Adrenal gland (tissue), 12 donors: ENCODE results near the gene TICRR. TPM values are rescaled to one million over a fixed set of nuclear protein-coding genes. Genes with fewer than 3 reads are reported as not detected.

Experiments
- DNase-seq, 7 donors: peaks; one replicate each; pipeline ENCODE4 v3.0.0-alpha.2; 2019 to 2020
- H3K27ac ChIP-seq, 5 donors: fragments of 200-600 bp; sonication (generic) in 4 of 5; 1 replicate in 3 of 5; 2 replicates in 2 of 5; pipeline versions ENCODE4 v1.5.1 to v1.8.0; 2016 to 2020; ENCODE audit warnings: mild to moderate bottlenecking in 1 of 5
- H3K27me3 ChIP-seq: fragments of 200-600 bp; 2 replicates; pipeline ENCODE4 v1.8.0; 2021
- H3K36me3 ChIP-seq, 2 donors: fragments of 200-600 bp; replicated peaks in 1 of 2; 1 replicate in 1 of 2; 2 replicates in 1 of 2; pipeline versions ENCODE4 v1.5.1 to v1.8.0; 2018 to 2022
- H3K4me1 ChIP-seq, 2 donors: fragments of 200-600 bp; replicated peaks in 1 of 2; 1 replicate in 1 of 2; 2 replicates in 1 of 2; pipeline versions ENCODE4 v1.5.1 to v1.8.0; 2018 to 2021
- H3K4me3 ChIP-seq, 4 donors: fragments of 200-600 bp; sonication (generic) in 3 of 4; one replicate each; pipeline ENCODE4 v1.5.1; 2016 to 2018
- H3K9me3 ChIP-seq, 3 donors: fragments of 200-600 bp; sonication (generic) in 1 of 3; replicated peaks in 1 of 3; 1 replicate in 2 of 3; 2 replicates in 1 of 3; pipeline versions ENCODE4 v1.5.1 to v1.8.0; 2016 to 2021
- POLR2A ChIP-seq, 2 donors: fragments of 450-650 bp; IDR thresholded peaks; one replicate each; pipeline ENCODE4 v1.6.1; 2017; ENCODE audit warnings: antibody characterized with exemption in 2 of 2, mild to moderate bottlenecking in 2 of 2, moderate library complexity in 1 of 2
- WGBS, 4 donors: extraction: QIAGEN DNeasy Blood & Tissue Kit in 2 of 4; methylation state at CpG; one replicate each; pipeline versions ENCODE4 v1.1.5 to v1.1.7; 2013 to 2017; 5-methylcytosine and 5-hydroxymethylcytosine counted together
- intact Hi-C, 2 donors: fragments of 100-400 bp; cut with DNase I; formaldehyde crosslinking; loops; one replicate each; pipeline versions ENCODE4 v1.14.1 to v1.15.0; 2022 to 2023
- polyA plus RNA-seq, 3 donors: library from polyadenylated mRNA; stranded (reverse); fragments of 200-250 nt in 2 of 3; fragments of 350-450 nt in 1 of 3; fragmentation: Illumina TruSeq in 1 of 3; extraction: RNeasy Lipid Tissue Mini Kit (QIAGEN cat#74804) in 1 of 3; gene quantifications; one replicate each; pipeline ENCODE4 v1.2.3, GENCODE V29; 2013 to 2014
- total RNA-seq, 9 donors: library from RNA; depleted of rRNA in 4 of 9; stranded (reverse); fragments of >200 nt in 4 of 9; fragments of 120-200 nt in 1 of 9; fragmentation: NEBNext Ultra II Directional in 1 of 9; extraction: Animal tissue kit (Norgen Biotek cat#: 25700) in 1 of 9; gene quantifications; one replicate each; pipeline versions ENCODE4 v1.1.0 to v1.2.4, GENCODE V29; 2013 to 2023
- TF ChIP-seq, protein P1 (sequence below), 6 experiments: fragments of 450-650 bp in 4 of 6; fragments of 200-600 bp in 2 of 6; sonication (generic) in 1 of 6; IDR thresholded peaks; 1 replicate in 5 of 6; 2 replicates in 1 of 6; pipeline versions ENCODE4 v1.5.1 to v1.8.0; 2016 to 2021; ENCODE audit warnings: antibody characterized with exemption in 6 of 6, mild to moderate bottlenecking in 2 of 6, moderate library complexity in 1 of 6
- donor health status: healthy with polysubstance abuse.
- donor health status: Bipolar disorder and iron deficiency.
- donor health status: DM: yes; HTN: yes; CAD: no.
- donor health status: DM: no; HTN: no; CAD: no.
- donor health status: DM: no; HTN: no; CAD: no.
- donor health status: DM: yes; HTN: yes; CAD: no.

TICRR gene
- total and polyA plus RNA-seq, 12 donors: 0.10 to 2.4 (median 0.19) TPM; not detected in 1

DNA sequence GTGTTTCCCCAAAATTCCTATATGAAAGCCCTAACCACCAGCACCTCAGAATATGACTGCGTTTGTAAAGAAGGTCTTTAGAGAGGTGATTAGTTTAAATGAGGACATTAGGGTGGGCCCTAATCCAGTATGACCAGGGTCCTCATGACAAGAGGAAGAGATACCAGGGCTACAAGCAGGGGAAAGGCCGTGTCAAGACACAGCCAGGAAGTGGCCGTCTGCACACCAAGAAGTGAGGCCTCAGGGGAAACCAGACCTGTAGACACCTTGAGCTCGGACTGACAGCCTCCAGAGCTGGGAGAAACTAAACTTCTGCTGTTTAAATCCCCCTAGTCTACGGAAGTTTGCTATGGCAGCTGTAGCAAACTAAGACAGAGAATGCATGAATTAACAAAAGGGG, 65.8 kb downstream of the TICRR start:
- Histone ChIP-seq H3K36me3 (no peaks in the 10 kb centered on the region), H3K27me3 (no peaks in the 10 kb centered on the region), H3K27ac (no peak overlapping the region), H3K4me1 (no peaks in the 10 kb centered on the region), H3K9me3 (no peaks in the 10 kb centered on the region), H3K4me3 (no peak overlapping the region)
- intact Hi-C loops: loop anchor here (10.0 kb wide), 1 partner anchor 104 kb away; no protein-coding TSS in a partner anchor
- TF ChIP-seq, protein P1, sequence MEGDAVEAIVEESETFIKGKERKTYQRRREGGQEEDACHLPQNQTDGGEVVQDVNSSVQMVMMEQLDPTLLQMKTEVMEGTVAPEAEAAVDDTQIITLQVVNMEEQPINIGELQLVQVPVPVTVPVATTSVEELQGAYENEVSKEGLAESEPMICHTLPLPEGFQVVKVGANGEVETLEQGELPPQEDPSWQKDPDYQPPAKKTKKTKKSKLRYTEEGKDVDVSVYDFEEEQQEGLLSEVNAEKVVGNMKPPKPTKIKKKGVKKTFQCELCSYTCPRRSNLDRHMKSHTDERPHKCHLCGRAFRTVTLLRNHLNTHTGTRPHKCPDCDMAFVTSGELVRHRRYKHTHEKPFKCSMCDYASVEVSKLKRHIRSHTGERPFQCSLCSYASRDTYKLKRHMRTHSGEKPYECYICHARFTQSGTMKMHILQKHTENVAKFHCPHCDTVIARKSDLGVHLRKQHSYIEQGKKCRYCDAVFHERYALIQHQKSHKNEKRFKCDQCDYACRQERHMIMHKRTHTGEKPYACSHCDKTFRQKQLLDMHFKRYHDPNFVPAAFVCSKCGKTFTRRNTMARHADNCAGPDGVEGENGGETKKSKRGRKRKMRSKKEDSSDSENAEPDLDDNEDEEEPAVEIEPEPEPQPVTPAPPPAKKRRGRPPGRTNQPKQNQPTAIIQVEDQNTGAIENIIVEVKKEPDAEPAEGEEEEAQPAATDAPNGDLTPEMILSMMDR (IDR thresholded peaks at IDR 0.05): no peak
- WGBS, 4 donors: 83 to 86% (median 83%) methylated on average over 5 of the region's 5 CpGs
- DNase-seq: no peak

DNA sequence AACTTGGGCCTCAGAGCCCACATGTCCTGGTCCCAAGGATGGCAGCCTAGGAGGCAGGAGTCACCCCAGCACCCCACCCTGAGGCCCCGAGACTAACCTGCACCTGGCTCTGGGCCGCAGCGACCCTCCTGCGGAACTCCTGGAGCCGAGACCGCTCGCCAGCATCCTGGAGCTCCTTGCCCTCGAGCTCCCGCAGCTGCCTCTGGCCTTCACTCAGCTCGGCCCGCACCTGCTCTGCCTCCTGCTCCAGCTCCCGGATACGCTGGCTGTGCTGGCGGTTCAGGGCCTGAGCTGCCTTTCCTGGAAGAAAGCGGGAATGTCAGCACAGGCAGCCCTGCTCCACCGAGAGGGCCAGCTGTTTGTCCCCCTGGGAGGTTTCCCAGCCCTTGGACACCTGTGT, 66.8 kb downstream of the TICRR start:
- no peak for DNase-seq
- TF ChIP-seq, protein P1 (IDR thresholded peaks at IDR 0.05): no peak
- TF ChIP-seq POLR2A (IDR thresholded peaks at IDR 0.05): no peak
- Histone ChIP-seq H3K27me3 (no peaks in the 10 kb centered on the region), H3K4me1 (no peaks in the 10 kb centered on the region), H3K4me3 (no peak overlapping the region), H3K36me3 (no peaks in the 10 kb centered on the region), H3K27ac (no peak overlapping the region), H3K9me3 (no peaks in the 10 kb centered on the region)
- WGBS, 4 donors: 91 to 97% (median 95%) methylated on average over 10 to 16 of the region's 16 CpGs
- intact Hi-C loops: loop anchor here (10.0 kb wide), 1 partner anchor 103 kb away; no protein-coding TSS in a partner anchor

DNA sequence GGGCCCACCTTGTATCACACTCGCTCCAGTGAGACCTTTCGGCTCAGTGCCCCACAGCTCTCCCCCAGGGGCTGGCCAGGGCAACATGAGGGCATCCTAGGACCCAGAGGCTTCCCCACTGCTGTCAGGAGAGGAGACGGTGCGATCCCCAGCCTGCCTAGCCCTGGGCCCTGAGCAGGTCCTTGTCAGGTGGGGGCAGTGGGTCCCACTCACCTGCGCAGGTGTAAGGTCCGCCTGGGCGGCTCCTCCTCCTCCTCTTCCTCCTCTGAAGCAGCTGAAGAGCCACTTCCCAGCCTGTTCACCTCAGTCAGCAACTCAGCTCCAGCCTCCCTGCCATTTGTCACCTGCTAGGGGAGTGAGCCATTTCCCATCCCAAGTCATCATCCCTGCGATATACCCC, 70.4 kb downstream of the TICRR start:
- TF ChIP-seq, protein P1 (IDR thresholded peaks at IDR 0.05): no peak
- no peak for DNase-seq
- 95 to 98% (median 95%) methylated on average over 3 to 8 of the region's 8 CpGs for WGBS, 4 donors
- Histone ChIP-seq H3K27me3 (no peaks in the 10 kb centered on the region), H3K9me3 (no peaks in the 10 kb centered on the region), H3K36me3 (no peaks in the 10 kb centered on the region), H3K27ac (no peak overlapping the region), H3K4me1 (no peaks in the 10 kb centered on the region), H3K4me3 (no peak overlapping the region)
- intact Hi-C loops: loop anchor here (5.0 to 10.0 kb wide), 2 partner anchors 47 to 99 kb away; partner anchors contain the start of genes PEX11A (in 1 of the 2) and WDR93 (in 1 of the 2)

DNA sequence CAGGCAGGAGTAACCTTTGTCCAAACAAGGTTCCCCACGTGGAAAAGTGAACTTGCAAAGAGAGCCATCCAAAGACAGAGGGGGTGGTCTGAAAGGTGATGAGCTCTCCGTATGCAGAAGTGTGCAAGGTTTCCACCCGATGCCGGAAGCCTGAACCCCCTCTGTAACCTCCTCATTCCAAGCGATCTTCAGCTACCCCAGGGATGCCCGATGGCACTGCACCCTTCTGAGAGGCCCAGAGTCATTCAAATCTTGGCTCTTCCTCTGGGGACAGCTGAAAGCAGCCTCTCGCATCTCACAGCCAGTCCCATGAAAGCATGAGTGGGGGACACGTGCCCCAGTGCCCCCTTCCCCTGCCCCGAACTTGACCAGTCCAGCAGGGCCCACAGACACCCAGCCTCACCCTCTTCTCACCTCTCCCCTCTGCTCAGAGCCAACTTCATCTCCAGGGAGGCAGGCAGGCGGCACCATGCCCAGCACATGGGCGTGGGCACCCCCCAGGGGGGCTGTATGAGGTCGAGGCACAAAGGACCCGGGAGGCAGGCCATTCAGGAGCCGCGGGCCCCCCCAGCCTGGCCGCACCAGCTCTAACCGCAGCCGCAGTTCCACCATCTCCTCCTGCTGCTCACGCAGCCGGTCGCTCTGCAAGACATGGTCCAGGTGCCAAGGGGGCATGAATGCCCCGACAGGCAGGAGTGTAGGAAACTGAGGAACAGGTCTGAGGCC, 71.3 kb downstream of the TICRR start:
- Histone ChIP-seq H3K4me3 (no peak overlapping the region), H3K9me3 (no peaks in the 10 kb centered on the region), H3K27me3 (no peaks in the 10 kb centered on the region), H3K4me1 (no peaks in the 10 kb centered on the region), H3K27ac (no peak overlapping the region), H3K36me3 (no peaks in the 10 kb centered on the region)
- intact Hi-C loops: loop anchor here (5.0 to 10.0 kb wide), 2 partner anchors 46 to 98 kb away; partner anchors contain the start of genes PEX11A (in 1 of the 2) and WDR93 (in 1 of the 2)
- TF ChIP-seq, protein P1 (IDR thresholded peaks at IDR 0.05): no peak
- TF ChIP-seq POLR2A (IDR thresholded peaks at IDR 0.05): no peak
- WGBS, 4 donors: 77 to 95% (median 84%) methylated on average over 12 to 22 of the region's 22 CpGs
- DNase-seq: no peak
